Natural killer cell (primary cell): ENCODE measurements around the gene LMAN2L. TPM values are rescaled to one million over a fixed set of nuclear protein-coding genes. Genes with fewer than 3 reads are reported as not detected.

ENCODE experiments used
- ATAC-seq, 3 donors: fragments of 150-1000 bp in 2 of 3; fragments of 200-7000 bp in 1 of 3; cut with Tn5 transposase; 1 replicate in 1 of 3; 2 replicates in 2 of 3; pipeline ENCODE4 v1.10.0; 2021; ENCODE audit warnings: mild to moderate bottlenecking in 2 of 3, moderate library complexity in 2 of 3
- DNase-seq, 2 donors: peaks; one replicate each; pipeline versions ENCODE4 v3.0.0 to v3.0.0-alpha.2; 2013 to 2021; ENCODE audit warnings: mixed read lengths in 1 of 2
- H3K27ac ChIP-seq: one replicate; pipeline ENCODE4 v1.5.1; 2013; ENCODE audit warnings: mild to moderate bottlenecking, low read length
- H3K27me3 ChIP-seq: one replicate; pipeline ENCODE4 v1.6.1; 2013; ENCODE audit warnings: low read length; ENCODE audit not compliant: control insufficient read depth, insufficient read depth
- H3K36me3 ChIP-seq: one replicate; pipeline ENCODE4 v1.6.1; 2013; ENCODE audit warnings: low read length; ENCODE audit not compliant: control insufficient read depth, insufficient read depth
- H3K4me1 ChIP-seq: one replicate; pipeline ENCODE4 v1.6.1; 2013; ENCODE audit warnings: low read length; ENCODE audit not compliant: control insufficient read depth, insufficient read depth
- H3K4me3 ChIP-seq: one replicate; pipeline ENCODE4 v1.5.1; 2013; ENCODE audit warnings: low read length
- H3K9me3 ChIP-seq: one replicate; pipeline ENCODE4 v1.6.1; 2013; ENCODE audit warnings: low read length; ENCODE audit not compliant: control insufficient read depth, insufficient read depth
- H3K27ac Mint-ChIP-seq, 2 donors: one replicate each; pipeline ENCODE4 v1.8.0; 2022; ENCODE audit warnings: mild to moderate bottlenecking in 2 of 2, mixed read lengths in 2 of 2, moderate library complexity in 1 of 2
- H3K27me3 Mint-ChIP-seq, 2 donors: one replicate each; pipeline ENCODE4 v1.8.0; 2022; ENCODE audit warnings: low read depth in 2 of 2, mixed read lengths in 2 of 2
- H3K36me3 Mint-ChIP-seq: one replicate; pipeline ENCODE4 v1.8.0; 2022; ENCODE audit warnings: mixed read lengths
- H3K4me1 Mint-ChIP-seq, 2 donors: one replicate each; pipeline ENCODE4 v1.8.0; 2022; ENCODE audit warnings: mixed read lengths in 2 of 2
- H3K4me3 Mint-ChIP-seq: one replicate; pipeline ENCODE4 v1.8.0; 2022; ENCODE audit warnings: mild to moderate bottlenecking, moderate library complexity, mixed read lengths
- H3K9me3 Mint-ChIP-seq, 2 donors: one replicate each; pipeline ENCODE4 v1.8.0; 2022; ENCODE audit warnings: mixed read lengths in 2 of 2
- WGBS: methylation state at CpG from one replicate; pipeline ENCODE4 v1.1.7; 2013; ENCODE audit warnings: missing lambda C conversion rate; ENCODE audit not compliant: insufficient coverage; 5-methylcytosine and 5-hydroxymethylcytosine counted together
- intact Hi-C: fragments of 100-400 bp; cut with micrococcal nuclease; formaldehyde crosslinking; loops from one replicate; pipeline ENCODE4 v1.14.2; 2022
- total RNA-seq, 4 donors: library from RNA; stranded (reverse); fragments of 120-200 nt in 1 of 4; gene quantifications; one replicate each; pipeline versions ENCODE4 v1.2.3 to v1.2.4, GENCODE V29; 2013 to 2022
- TF ChIP-seq, protein P1 (sequence below): fragments of 200-600 bp; IDR thresholded peaks from one replicate; pipeline ENCODE4 v1.8.0; 2022; ENCODE audit warnings: antibody characterized with exemption

The LMAN2L gene
- total RNA-seq, 3 donors from 2014 or later (not counting 1 experiment from before 2014, with no cell fraction given), result 4.0 to 7.9 (median 5.9) TPM

DNA sequence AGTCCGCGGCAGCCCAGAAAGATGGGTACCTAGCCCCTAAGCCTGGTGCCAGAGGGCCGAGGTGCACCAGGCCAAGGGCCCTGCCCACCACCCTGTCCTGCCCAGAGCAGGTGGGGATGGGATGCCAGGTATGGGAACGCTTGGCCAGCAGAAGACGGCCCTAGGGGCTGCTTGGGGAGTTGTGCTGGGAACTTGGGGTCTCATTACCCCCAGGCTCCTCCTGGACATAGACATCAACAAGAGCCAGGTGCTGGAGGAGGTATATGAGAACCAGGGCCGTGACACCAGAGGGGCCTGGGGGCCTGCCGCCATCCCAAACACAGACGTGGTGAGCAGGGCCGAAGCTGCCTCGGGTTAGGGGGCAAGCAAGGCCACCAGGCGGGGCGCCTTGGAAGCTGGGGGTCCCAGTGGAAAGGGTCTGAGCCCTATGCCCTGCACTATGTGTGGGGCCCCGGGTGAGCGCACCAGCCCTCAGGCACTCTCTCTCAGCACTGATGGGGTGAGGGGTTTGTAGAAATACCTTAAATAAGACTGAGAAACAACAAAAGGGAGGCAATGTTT is 50.4 kb downstream of the LMAN2L start:
- no peak overlapping the region for H3K27ac ChIP-seq
- 94% methylated on average over 14 of the region's 14 CpGs for WGBS
- Mint-ChIP-seq H3K27me3 (peaks cover 0 to under 1% of the 10 kb centered on the region in 2 donors), H3K4me1 (no peaks in the 10 kb centered on the region), H3K27ac (no peak overlapping the region), H3K9me3 (no peaks in the 10 kb centered on the region), H3K4me3 (no peak overlapping the region), H3K36me3 (no peaks in the 10 kb centered on the region)
- H3K4me1 ChIP-seq, result no peaks in the 10 kb centered on the region
- ATAC-seq (no peak), DNase-seq (no peak)
- no peaks in the 10 kb centered on the region for H3K9me3 ChIP-seq
- H3K27me3 ChIP-seq, result no peaks in the 10 kb centered on the region
- TF ChIP-seq, protein P1, sequence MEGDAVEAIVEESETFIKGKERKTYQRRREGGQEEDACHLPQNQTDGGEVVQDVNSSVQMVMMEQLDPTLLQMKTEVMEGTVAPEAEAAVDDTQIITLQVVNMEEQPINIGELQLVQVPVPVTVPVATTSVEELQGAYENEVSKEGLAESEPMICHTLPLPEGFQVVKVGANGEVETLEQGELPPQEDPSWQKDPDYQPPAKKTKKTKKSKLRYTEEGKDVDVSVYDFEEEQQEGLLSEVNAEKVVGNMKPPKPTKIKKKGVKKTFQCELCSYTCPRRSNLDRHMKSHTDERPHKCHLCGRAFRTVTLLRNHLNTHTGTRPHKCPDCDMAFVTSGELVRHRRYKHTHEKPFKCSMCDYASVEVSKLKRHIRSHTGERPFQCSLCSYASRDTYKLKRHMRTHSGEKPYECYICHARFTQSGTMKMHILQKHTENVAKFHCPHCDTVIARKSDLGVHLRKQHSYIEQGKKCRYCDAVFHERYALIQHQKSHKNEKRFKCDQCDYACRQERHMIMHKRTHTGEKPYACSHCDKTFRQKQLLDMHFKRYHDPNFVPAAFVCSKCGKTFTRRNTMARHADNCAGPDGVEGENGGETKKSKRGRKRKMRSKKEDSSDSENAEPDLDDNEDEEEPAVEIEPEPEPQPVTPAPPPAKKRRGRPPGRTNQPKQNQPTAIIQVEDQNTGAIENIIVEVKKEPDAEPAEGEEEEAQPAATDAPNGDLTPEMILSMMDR, result no peak
- no peak overlapping the region for H3K4me3 ChIP-seq
- no peaks in the 10 kb centered on the region for H3K36me3 ChIP-seq
- intact Hi-C loops, result no loop called here

DNA sequence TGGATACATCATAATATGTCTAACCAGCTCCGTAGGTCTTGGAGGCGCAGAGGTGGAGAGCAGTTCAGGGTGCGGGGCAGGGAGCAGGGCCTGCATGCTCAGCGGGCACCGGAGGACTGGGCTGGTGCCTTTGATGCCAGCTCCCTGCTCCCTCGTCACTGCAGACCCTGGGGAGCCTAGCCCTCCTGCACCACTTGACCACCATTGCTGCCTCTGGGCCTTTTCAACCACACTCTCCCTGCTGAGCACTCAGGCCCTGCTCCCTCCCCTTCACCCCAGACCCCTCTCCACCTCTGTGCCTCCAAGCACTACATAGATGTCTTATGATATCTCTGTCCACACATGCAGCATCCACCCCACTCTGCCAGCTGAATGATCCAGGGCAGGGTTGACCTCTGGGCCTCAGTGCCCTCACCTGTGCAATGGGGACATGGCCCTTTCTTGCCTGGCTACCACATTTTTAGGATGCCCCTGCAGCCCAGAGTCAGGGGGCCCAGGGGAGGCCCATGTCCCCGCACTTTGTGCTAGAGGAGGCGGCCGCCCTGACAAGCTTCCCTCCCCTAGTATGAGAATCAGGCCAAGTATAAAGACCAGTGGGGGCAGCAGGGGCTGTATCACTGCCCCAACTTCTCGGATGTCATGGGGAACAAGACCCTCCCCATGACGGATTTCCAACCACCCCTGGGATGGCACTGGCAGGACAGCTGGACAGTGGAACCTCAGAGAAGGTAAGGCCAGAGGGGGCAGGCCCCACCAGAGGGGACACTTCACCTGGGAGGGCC is 51.0 kb downstream of the LMAN2L start:
- WGBS, result 89% methylated on average over 9 of the region's 11 CpGs
- Mint-ChIP-seq H3K36me3 (no peaks in the 10 kb centered on the region), H3K4me3 (no peak overlapping the region), H3K27me3 (peaks cover 0 to 3% of the 10 kb centered on the region in 2 donors), H3K27ac (no peak overlapping the region), H3K9me3 (no peaks in the 10 kb centered on the region), H3K4me1 (no peaks in the 10 kb centered on the region)
- DNase-seq (no peak), ATAC-seq (no peak)
- Histone ChIP-seq H3K27me3 (no peaks in the 10 kb centered on the region), H3K36me3 (no peaks in the 10 kb centered on the region), H3K4me1 (no peaks in the 10 kb centered on the region), H3K27ac (no peak overlapping the region), H3K4me3 (no peak overlapping the region), H3K9me3 (no peaks in the 10 kb centered on the region)
- TF ChIP-seq, protein P1, result no peak
- intact Hi-C loops, result no loop called here

DNA sequence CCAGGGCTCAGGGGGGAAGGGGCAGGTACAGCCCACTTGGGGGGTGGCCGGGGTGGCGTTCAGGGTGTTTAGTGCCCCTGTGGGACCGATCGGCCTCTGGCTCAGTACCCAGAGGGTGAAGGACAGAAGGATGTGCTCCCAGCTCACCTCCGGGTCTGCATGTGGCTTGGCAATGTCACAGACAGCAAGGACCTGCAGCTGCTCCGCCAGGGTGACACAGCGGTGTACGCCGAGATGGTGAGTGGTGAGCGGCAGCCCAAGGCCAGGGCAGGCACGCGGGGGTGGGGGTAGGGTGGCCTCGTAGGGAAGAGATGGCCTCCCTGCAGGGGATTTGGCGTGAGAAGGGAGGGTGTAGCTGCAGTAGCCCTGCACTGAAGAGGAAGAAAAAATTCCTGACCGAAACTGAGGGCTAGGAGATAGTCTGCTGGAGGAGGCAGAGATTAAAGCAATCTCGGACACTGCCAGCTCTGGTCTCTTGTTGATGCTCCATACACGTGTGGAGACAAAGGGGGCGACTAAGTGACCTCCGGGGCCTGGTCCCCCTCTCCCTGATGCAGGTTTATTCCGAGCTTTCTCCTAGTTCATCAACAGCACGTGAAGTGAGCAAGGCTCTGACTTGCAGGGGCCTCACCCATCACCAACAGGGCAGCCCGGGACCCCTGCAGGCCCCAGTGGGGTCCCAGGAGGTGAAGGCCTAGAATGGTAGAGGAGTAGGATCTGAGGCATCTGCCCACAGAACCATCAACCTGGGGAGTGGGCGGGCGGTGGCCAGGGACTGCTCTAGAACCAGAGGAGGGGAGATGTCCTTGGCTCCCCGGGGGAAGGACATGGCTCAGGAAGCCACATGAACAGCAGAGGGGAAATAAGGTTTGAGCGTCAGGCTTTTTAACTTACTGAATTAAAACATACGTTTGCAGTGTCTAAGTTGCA is 51.9 kb downstream of the LMAN2L start:
- Histone ChIP-seq H3K27ac (no peak overlapping the region), H3K4me3 (no peak overlapping the region), H3K27me3 (no peaks in the 10 kb centered on the region), H3K4me1 (no peaks in the 10 kb centered on the region), H3K36me3 (no peaks in the 10 kb centered on the region), H3K9me3 (no peaks in the 10 kb centered on the region)
- intact Hi-C loops, result no loop called here
- TF ChIP-seq, protein P1, result no peak
- WGBS, result 88% methylated on average over 27 of the region's 27 CpGs
- ATAC-seq (no peak), DNase-seq (no peak)
- Mint-ChIP-seq H3K9me3 (no peaks in the 10 kb centered on the region), H3K27me3 (peaks cover 0 to 7% of the 10 kb centered on the region in 2 donors), H3K4me3 (no peak overlapping the region), H3K27ac (no peak overlapping the region), H3K4me1 (no peaks in the 10 kb centered on the region), H3K36me3 (no peaks in the 10 kb centered on the region)
